GM18498 (cell line): ENCODE results near the gene SPHK2.
A peak's percentile ranks its signal among the peaks of the same experiment; 100 is the strongest.

Source experiments
- ATAC-seq: cut with Tn5 transposase; IDR thresholded peaks from one replicate; pipeline ENCODE4 v1.9.1; 2021; ENCODE audit warnings: mild to moderate bottlenecking, moderate library complexity; ENCODE audit not compliant: unreplicated experiment

The SPHK2 gene

DNA sequence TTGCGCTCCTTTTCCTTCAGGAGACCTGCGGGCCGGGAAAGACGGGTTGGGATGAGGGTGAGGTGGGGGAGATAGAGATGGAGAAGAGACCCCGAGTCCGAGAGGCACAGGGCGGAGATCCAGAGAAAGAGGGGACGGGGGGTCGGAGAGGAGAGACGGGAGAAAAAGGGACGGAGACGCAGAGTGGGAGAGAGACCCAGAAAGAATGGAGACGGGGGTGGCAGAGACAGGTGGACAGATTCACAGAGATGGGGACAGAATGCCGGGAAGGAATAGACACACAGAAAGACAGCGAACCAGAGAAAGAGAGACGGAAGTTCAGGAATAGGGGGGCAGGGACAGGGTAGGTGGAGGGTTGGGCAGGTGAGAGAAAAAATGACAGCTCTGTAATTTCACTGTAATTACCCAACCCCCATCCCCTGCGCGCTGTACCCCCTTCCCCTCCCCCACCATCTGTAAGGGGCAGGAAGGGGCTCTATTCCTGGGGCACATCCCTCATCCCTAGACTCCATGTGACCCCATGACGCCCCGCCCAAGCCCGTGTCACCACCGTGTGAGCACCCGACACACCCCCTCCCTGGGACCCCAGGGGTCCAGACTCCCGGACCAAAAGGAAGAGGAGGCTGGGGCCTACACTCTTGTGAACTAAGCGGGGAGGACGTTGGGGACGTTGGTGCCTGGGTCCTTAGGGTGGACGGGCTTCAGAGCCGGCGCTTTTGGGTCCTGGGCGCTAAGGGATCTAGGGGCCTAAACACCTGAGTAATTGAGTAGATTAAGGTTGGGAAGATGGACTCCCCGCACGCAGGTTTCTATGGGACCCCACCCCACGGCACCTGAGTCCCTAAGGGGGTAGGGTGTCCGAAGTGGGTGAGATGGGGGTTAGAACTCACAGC, 16.9 kb downstream of the SPHK2 start:
- no peak for ATAC-seq

DNA sequence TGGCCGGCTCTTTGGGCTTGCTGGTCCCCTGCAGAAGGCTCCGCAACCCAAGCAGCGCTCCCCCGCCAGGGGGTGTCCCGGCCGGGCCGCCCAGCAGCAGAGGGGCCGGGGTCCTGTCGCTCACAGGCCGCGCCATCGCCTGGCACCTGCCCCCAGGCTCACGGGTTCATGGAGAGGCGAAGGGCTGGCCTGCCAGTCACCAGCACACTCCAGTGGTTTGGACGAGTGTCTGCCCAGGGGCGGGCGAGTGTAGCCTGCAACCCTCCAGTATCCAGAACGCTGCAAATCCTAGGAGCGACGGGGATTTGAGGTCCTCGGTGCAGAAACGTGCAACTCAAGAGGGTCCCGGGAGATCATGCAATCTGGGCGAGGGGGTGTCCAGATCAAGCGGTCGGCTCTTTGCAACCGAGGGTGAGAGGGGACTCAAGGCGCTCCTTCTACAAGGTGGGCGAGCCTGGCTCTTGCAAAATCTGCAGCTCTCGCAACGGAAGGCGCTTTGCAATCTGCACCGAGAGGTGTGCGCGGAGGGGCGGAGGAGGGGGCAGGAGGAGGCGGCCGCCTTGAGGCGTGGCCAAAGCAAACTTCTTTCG, 17.6 kb downstream of the SPHK2 start, which contains the start of gene DBP:
Gene DBP, minus strand, starts transcription at position 521 of the 590 bp plus-strand sequence. Its CDS starts 385 bp downstream, at position 136.
- peak; percentile 0 for ATAC-seq

DNA sequence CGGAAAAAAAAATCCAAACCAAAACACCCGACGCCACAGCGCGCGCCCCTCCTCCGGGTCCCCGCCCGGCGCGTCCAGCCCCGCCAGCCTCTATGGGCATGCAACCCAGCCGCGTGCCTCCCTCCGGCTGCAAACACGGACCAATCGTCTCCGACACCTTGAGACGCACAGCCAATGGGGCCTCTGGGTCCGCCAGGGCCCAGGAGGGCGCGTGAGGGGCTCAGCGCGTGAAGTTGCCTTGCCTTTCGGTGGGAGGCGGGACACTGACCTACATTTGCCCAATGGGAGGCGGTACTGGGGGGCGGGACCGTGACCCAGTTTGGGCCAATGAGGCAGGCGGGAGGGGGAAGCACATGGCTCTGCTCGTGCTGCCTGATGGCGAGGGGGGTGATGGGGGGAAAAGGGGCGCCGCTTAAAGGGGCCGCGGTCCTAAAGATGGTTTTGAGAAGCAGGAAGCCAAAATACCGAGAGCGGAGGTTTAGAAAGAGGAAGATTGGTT, 18.2 kb downstream of the SPHK2 start:
- ATAC-seq = peak; percentile 76

GRCh38 chr19:48637948-48638830, 18.9 kb downstream of the SPHK2 start:
- ATAC-seq = peak; percentile 13

DNA sequence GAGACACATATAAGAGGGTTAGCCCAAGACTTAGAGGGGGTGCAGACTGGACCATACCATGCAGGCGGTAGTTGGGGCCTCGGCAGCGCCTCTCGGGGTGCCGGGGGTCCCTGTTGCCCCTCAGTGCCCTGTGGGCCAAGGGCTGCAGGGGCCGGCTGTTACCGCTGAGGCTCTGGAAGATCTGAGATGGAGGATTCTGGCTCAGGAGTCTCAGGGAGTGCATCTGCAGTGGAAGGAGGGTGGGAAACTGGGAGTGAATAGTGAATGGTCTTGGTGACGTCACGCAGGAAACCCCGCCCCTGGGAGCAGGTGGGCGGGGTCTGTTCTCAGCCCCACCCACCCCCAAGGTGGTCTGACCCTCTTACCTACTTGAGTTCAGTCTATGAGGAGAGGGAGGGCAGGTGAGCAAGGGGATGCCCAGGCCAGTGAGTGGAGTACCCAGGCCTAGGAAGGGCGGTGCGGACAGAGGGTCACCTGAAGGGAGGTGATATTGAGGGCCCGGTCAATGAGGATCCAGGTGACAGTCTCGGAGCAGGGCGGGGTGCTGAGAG, 19.6 kb downstream of the SPHK2 start:
- ATAC-seq = no peak

GRCh38 chr19:48639483-48640375, 20.4 kb downstream of the SPHK2 start:
- ATAC-seq = no peak

DNA sequence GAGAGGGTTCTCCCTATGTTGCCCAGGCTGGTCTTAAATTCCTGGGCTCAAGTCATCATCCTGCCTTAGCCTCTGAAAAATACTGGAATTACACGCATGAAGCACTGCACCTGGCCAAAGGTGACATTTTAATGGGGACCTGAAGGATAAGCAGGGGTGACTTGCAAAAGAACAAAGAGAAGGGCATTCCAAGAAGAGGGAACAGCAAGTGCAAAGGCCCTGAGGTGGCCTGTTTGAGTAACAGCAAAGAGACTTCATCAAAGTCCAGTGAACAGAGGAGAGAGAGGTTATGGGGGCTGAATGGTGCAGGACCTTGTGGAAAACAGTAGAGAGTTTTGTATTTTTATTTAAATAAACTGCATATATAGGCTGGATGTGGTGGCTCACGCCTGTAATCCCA, 22.5 kb downstream of the SPHK2 start:
- ATAC-seq = no peak

GRCh38 chr19:48642862-48643261, 23.6 kb downstream of the SPHK2 start:
- ATAC-seq = no peak

DNA sequence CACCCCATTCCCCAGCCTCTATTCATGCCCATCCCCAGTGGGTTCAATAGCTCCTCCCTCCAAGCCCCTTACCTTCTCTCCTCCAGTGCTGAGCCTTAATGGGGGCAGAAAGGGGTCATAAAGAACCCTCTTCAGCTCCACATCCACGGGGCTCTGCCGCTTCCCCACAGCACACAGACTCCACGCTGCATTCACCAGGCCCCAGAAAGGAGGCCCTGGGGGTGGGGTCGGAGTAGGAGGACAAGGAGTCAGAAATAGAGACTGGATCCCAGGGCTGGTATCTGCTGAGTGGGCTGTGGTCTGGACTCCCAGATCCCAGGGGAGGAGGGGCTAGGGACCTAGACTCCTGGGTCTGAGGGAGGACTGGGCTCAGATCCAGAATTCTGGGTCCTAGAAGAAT, 25.0 kb downstream of the SPHK2 start:
- no peak for ATAC-seq

GRCh38 chr19:48644839-48645619, 25.7 kb downstream of the SPHK2 start:
- ATAC-seq = no peak

DNA sequence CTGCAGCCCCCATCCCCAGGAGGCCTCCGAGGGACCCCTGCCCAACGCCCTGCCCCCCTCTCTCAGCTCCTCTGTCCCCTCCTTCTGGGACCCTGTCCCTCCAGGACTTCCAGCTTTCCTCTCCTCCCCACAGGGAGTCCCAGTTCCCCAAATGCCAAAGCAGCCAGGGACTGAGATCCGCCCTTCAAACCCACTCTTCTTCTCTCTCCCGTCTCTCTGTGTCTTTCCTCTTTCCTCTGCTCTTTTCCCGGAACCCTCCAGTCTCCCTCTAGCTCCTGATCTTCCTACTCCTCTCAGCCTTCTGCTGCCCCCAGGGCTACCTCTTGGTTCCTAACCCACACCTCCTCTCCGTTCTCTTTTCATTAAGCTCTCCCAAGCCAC, 26.3 kb downstream of the SPHK2 start:
- ATAC-seq = no peak

- peak; percentile 76 for ATAC-seq
Observed at GRCh38 chr19:48646001-48646721, 26.9 kb downstream of the SPHK2 start, which contains the start of gene CA11. TSS of gene CA11 (minus strand) at chr19:48646187. CDS start at chr19:48645632, 555 bp downstream.

DNA sequence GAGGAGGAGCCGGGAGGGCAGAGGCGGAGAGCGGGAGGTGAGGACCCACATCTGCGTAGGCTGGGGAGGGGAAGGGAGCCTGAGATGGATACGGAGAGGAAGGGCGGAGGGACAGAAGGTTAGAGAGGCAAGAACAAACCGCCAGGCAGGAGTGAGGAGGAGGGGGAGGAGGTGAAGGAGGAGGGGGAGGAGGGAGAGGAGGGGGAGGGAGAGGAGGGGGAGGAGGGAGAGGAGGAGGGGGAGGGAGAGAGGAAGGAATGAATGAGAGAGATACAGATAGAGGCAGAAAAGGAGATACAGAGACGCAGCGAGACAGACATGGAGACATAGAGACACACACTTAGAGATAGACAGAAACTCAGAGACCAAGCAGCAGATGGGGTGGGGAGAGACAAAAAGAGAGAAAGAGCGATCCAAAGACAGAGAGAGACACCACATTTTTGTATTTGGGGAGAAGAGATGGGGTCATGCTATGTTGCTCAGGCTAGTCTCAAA, 27.5 kb downstream of the SPHK2 start:
- no peak for ATAC-seq

- ATAC-seq = no peak
Observed at GRCh38 chr19:48648134-48648533, 28.8 kb downstream of the SPHK2 start.

- ATAC-seq = no peak
Observed at GRCh38 chr19:48650974-48651682, 31.8 kb downstream of the SPHK2 start.

DNA sequence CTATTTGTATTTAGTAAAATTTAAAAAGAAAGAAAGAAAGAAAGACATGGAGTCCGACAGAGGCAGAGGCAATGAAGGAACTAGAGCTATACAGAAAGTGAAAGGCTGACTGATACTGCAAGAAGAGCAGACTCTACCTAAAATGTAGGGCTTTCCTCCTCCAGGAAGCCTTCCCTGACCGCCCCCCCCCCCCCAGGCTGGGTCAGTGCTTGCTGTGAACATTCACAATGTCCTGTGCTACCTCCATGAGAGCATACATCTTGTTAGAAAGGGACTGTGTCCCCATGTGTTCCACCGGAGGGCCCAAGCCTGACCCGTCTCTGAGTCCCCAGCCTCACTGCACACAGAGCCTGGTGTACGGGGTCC, 32.4 kb downstream of the SPHK2 start:
- ATAC-seq = no peak

DNA sequence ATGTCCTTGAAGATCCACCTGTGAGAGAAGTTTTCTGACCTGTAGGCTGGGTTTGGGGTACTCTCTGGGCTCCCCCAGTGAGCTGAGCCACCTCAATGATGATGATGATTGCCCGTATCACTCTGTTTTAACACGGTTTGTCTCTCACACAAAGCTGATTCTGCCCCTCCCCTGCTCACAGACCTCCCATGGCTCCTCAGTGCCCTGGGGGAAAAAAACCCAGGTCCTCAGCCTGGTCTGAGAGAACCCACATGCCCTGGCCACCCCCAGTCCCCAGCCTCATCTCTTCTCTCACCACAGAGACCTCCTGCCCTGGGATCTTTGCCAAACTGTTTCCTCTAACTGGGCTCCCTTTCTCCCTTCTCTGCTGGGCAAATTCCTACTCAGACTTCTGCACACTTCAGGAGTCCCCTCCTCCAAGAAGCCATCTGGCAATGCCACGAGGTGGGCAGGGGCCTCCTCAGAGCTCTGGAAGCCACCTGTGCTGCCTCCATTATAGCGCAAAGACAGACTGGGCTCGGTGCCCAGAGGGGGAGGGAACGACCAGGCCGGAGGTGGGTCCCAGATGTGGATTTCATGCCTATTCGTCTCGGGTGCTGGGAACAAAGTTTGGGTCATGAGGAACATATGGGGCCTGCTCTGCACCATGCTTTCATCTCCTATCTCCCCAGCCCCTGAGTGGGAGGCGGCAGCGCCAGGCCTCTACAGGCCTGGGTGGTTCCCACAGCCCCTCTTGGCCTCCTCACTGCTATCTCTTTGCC, 35.2 kb downstream of the SPHK2 start:
- ATAC-seq = no peak
